K562 (cell line): ENCODE data around the gene ADARB2. TPM values are rescaled to one million over a fixed set of nuclear protein-coding genes. Genes with fewer than 3 reads are reported as not detected.

ENCODE experiments used
- ATAC-seq: fragments of 200-7000 bp; cut with Tn5 transposase; 3 replicates; pipeline ENCODE4 v1.9.1; 2020; ENCODE audit warnings: moderate library complexity
- BruUV-seq: library from RNA; stranded (reverse); fragments of 400-500 nt; replicated peaks from 2 replicates; lab custom pipeline; 2021; lab: Mats Ljungman, UMichigan
- CTCF ChIA-PET: fragments of 300-600 bp; formaldehyde crosslinking; extraction: SDS; loops from one replicate; lab custom pipeline; 2021; ENCODE audit warnings: low intra/inter-chr PET ratio; lab: Yijun Ruan, JAX
- POLR2A ChIA-PET: fragments of 300-600, 350-650 bp; sonication (Branson Sonifier 250); formaldehyde crosslinking; extraction: SDS; loops from one replicate; lab custom pipeline; 2021; ENCODE audit warnings: antibody characterized with exemption, inconsistent platforms; lab: Yijun Ruan, JAX
- DNase-seq, 4 experiments: peaks; one replicate each; pipeline versions ENCODE4 v3.0.0 to v3.0.0-alpha.2; 2011 to 2018; ENCODE audit warnings: low spot score in 3 of 4, mixed read lengths in 3 of 4; ENCODE audit errors: extremely low read depth in 1 of 4
- FAIRE-seq: peaks from 2 replicates; lab custom pipeline; 2011; peaks lifted over from hg19 to GRCh38; lab: Jason Lieb, UNC
- H2AFZ ChIP-seq: 2 replicates; pipeline ENCODE4 v1.6.0; 2011; ENCODE audit warnings: low read depth, low read length, control low read depth, inconsistent platforms
- H3K27ac ChIP-seq: fragments of 200-600 bp; 3 replicates; pipeline ENCODE4 v1.8.0; 2011; ENCODE audit warnings: low read depth, mild to moderate bottlenecking, control low read depth, inconsistent platforms, low read length, moderate library complexity, mixed read lengths; ENCODE audit errors: extremely low read depth
- H3K27me3 ChIP-seq, 2 experiments: fragments of 300-600 bp in 1 of 2; 2 replicates in 1 of 2; 3 replicates in 1 of 2; pipeline versions ENCODE4 v1.6.0 to v1.8.0; 2011; ENCODE audit warnings: inconsistent platforms in 2 of 2, low read length in 2 of 2, mild to moderate bottlenecking in 1 of 2, mixed read lengths in 1 of 2, moderate library complexity in 1 of 2; ENCODE audit not compliant: control insufficient read depth in 2 of 2, insufficient read depth in 2 of 2
- H3K36me3 ChIP-seq: fragments of 300-600 bp; 3 replicates; pipeline ENCODE4 v1.8.0; 2011; ENCODE audit warnings: mild to moderate bottlenecking, low read length, inconsistent platforms; ENCODE audit not compliant: control insufficient read depth, insufficient read depth
- H3K4me1 ChIP-seq, 2 experiments: fragments of 200-600 bp in 1 of 2; replicated peaks in 1 of 2; 2 replicates in 1 of 2; 3 replicates in 1 of 2; pipeline versions ENCODE4 v1.5.1 to v1.8.0; 2011; ENCODE audit warnings: inconsistent platforms in 2 of 2, low read length in 2 of 2, mild to moderate bottlenecking in 1 of 2, mixed read lengths in 1 of 2, moderate library complexity in 1 of 2; ENCODE audit not compliant: control insufficient read depth in 2 of 2, insufficient read depth in 2 of 2
- H3K4me2 ChIP-seq: 2 replicates; pipeline ENCODE4 v1.6.1; 2011; ENCODE audit warnings: low read length, control low read depth, inconsistent platforms, mixed read lengths; ENCODE audit not compliant: insufficient read depth
- H3K4me3 ChIP-seq: fragments of 200-600 bp; sonication (generic), shearing (Covaris generic); 2 replicates; pipeline ENCODE4 v1.5.1; 2016; ENCODE audit warnings: control low read depth, inconsistent platforms
- H3K79me2 ChIP-seq: fragments of 200-600 bp; 3 replicates; pipeline ENCODE4 v1.8.0; 2011; ENCODE audit warnings: low read length, inconsistent platforms; ENCODE audit not compliant: control insufficient read depth, insufficient read depth
- H3K9ac ChIP-seq, 2 experiments: 2 replicates each; pipeline versions ENCODE4 v1.6.0 to v1.6.1; 2011; ENCODE audit warnings: low read depth in 2 of 2, low read length in 2 of 2, control low read depth in 1 of 2, inconsistent platforms in 1 of 2, mild to moderate bottlenecking in 1 of 2, mixed read lengths in 1 of 2; ENCODE audit not compliant: insufficient read depth in 1 of 2
- H3K9me1 ChIP-seq: one replicate; pipeline ENCODE4 v1.6.0; 2011; ENCODE audit warnings: inconsistent platforms, mild to moderate bottlenecking, low read length, moderate library complexity; ENCODE audit not compliant: control insufficient read depth, insufficient read depth
- H3K9me3 ChIP-seq: replicated peaks from 2 replicates; pipeline ENCODE4 v1.5.1; 2011; ENCODE audit warnings: low read depth, low read length, inconsistent platforms; ENCODE audit not compliant: control insufficient read depth, insufficient read depth
- H4K20me1 ChIP-seq: replicated peaks from 2 replicates; pipeline ENCODE4 v1.6.1; 2011; ENCODE audit warnings: low read length, inconsistent platforms, mixed read lengths; ENCODE audit not compliant: control insufficient read depth, insufficient read depth
- CTCF ChIP-seq, 3 experiments: IDR thresholded peaks in 2 of 3; conservative IDR thresholded peaks in 1 of 3; 2 replicates each; pipeline ENCODE4 v1.5.1; 2011 to 2012; ENCODE audit warnings: low read length in 3 of 3, mild to moderate bottlenecking in 3 of 3, control low read depth in 2 of 3, improper control_type of control experiment in 1 of 3, inconsistent platforms in 1 of 3, low read depth in 1 of 3, mixed read lengths in 1 of 3, moderate library complexity in 1 of 3; ENCODE audit not compliant: insufficient read depth in 2 of 3
- HDAC1 ChIP-seq, 2 experiments: fragments of 450-650 bp; IDR thresholded peaks; 2 replicates each; pipeline ENCODE4 v1.6.1; 2016 to 2017; ENCODE audit warnings: inconsistent platforms in 1 of 2, mild to moderate bottlenecking in 1 of 2, moderate library complexity in 1 of 2
- HDAC2 ChIP-seq: fragments of 450-650 bp; IDR thresholded peaks from 2 replicates; pipeline ENCODE4 v1.6.1; 2016; ENCODE audit warnings: mild to moderate bottlenecking
- MAFF ChIP-seq: IDR thresholded peaks from 2 replicates; pipeline ENCODE4 v1.6.1; 2012; ENCODE audit warnings: low read length, improper control_type of control experiment
- SMAD1 ChIP-seq: fragments of 150-350 bp; IDR thresholded peaks from 2 replicates; pipeline ENCODE4 v1.6.1; 2014; ENCODE audit warnings: low read length, low read depth; ENCODE audit not compliant: partially characterized antibody
- ZBTB49 ChIP-seq: sonication (generic); formaldehyde crosslinking; IDR thresholded peaks from 2 replicates; pipeline ENCODE4 v1.8.0; 2022; ENCODE audit warnings: missing genetic modification reagents, mild to moderate bottlenecking, borderline replicate concordance
- ZNF174 ChIP-seq: fragments of 250-450 bp; sonication (Bioruptor Pico); IDR thresholded peaks from 2 replicates; pipeline ENCODE4 v1.4.0; 2020; ENCODE audit warnings: mild to moderate bottlenecking
- ZNF24 ChIP-seq: fragments of 450-650 bp; IDR thresholded peaks from 2 replicates; pipeline ENCODE4 v1.6.1; 2016
- ZNF507 ChIP-seq: conservative IDR thresholded peaks from 2 replicates; pipeline ENCODE4 v1.6.1; 2017; ENCODE audit warnings: missing genetic modification characterization, missing compliant biosample characterization
- ZNF592 ChIP-seq: fragments of 450-650 bp; IDR thresholded peaks from 2 replicates; pipeline ENCODE4 v1.6.1; 2017; ENCODE audit warnings: antibody characterized with exemption, mild to moderate bottlenecking
- ZZZ3 ChIP-seq: fragments of 450-650 bp; IDR thresholded peaks from 2 replicates; pipeline ENCODE4 v1.6.1; 2016; ENCODE audit warnings: antibody characterized with exemption, mild to moderate bottlenecking, moderate library complexity
- WGBS: fragments of 100-300 bp; shearing (Covaris generic); methylation state at CpG from one replicate; pipeline ENCODE4 v1.1.6; 2016; ENCODE audit warnings: low coverage, mixed read lengths; ENCODE audit not compliant: insufficient coverage; ENCODE audit errors: missing lambda C conversion rate; 5-methylcytosine and 5-hydroxymethylcytosine counted together
- in situ Hi-C: fragments of 300-500 bp; cut with MboI; formaldehyde crosslinking; loops from 4 replicates; pipeline ENCODE4 v1.15.0; 2018; ENCODE audit warnings: inconsistent platforms, mixed read lengths
- intact Hi-C: fragments of 100-400 bp; cut with micrococcal nuclease; formaldehyde crosslinking; loops from 2 replicates; pipeline ENCODE4 v1.14.2; 2022
- polyA plus RNA-seq, 8 experiments: library from polyadenylated mRNA; depleted of rRNA in 4 of 8; stranded (reverse) in 5 of 8; unstranded in 3 of 8; fragments of >200 nt; fragmentation: Nextera tagmentation in 2 of 8; fragmentation: Illumina TruSeq in 1 of 8; extraction: Ambion mirVana in 2 of 8; extraction: Trizol in 1 of 8; gene quantifications; 2 replicates each; pipeline versions ENCODE4 v1.2.1 to v1.2.3, GENCODE V29; 2011 to 2014; ENCODE audit warnings: inconsistent platforms in 1 of 8, missing spikeins in 1 of 8
- total RNA-seq, 7 experiments: library from RNA; depleted of rRNA in 6 of 7; stranded (reverse); fragments of >200 nt in 6 of 7; fragmentation: Illumina TruSeq in 2 of 7; extraction: Trizol in 2 of 7; gene quantifications; 2 replicates each; pipeline versions ENCODE4 v1.2.1 to v1.2.3, GENCODE V29; 2011 to 2021; ENCODE audit warnings: low replicate concordance in 1 of 7
- TF ChIP-seq, protein P1 (sequence below): fragments of 250-450 bp; sonication (Bioruptor Pico); IDR thresholded peaks from 2 replicates; pipeline ENCODE4 v1.6.1; 2021; ENCODE audit warnings: mild to moderate bottlenecking
- TF ChIP-seq, protein P2 (sequence below), 2 experiments: fragments of 450-650 bp; conservative IDR thresholded peaks; 2 replicates each; pipeline ENCODE4 v1.6.1; 2017; ENCODE audit warnings: mild to moderate bottlenecking in 2 of 2, moderate library complexity in 2 of 2

ADARB2 gene
- total and polyA plus RNA-seq, 9 of the 15 experiments (the other 6 are each of a cell fraction or from before 2014, with no cell fraction given): not detected

DNA sequence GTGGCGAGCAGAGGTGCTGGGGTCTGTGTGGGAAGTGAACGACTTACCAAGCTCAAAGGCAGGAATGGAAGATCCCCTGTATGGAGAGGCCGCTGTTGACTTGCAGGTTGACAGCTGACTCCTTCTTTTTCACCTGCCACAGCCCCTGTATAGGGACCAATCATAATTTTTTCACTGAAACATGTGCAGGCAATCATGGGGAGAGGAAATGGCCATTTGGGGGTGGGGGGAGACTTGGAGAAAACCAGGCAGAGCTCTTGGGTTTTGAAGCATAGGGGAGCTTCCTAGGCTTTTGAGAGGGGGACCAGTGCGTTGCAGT, 579.8 kb downstream of the ADARB2 start:
- no peaks in the 10 kb centered on the region for H4K20me1 ChIP-seq
- no peak for TF ChIP-seq ZNF507 (tag)
- TF ChIP-seq ZNF24: no peak
- no peak for TF ChIP-seq SMAD1
- TF ChIP-seq, protein P1, sequence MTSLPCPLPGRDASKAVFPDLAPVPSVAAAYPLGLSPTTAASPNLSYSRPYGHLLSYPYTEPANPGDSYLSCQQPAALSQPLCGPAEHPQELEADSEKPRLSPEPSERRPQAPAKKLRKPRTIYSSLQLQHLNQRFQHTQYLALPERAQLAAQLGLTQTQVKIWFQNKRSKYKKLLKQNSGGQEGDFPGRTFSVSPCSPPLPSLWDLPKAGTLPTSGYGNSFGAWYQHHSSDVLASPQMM: no peak
- TF ChIP-seq ZZZ3: no peak
- TF ChIP-seq ZBTB49 (CRISPR knock-in tag): no peak
- no peak for TF ChIP-seq CTCF (IDR thresholded peaks at IDR 0.05 in 2 of 3, conservative IDR thresholded peaks at IDR 0.05 in 1 of 3; ENCODE audit: insufficient read depth in 2 of 3, low read depth in 1 of 3, low read length in 3 of 3)
- no peak for TF ChIP-seq HDAC1 (IDR thresholded peaks at IDR 0.05)
- no peak for TF ChIP-seq ZNF174
- no peak for TF ChIP-seq MAFF
- TF ChIP-seq, protein P2, sequence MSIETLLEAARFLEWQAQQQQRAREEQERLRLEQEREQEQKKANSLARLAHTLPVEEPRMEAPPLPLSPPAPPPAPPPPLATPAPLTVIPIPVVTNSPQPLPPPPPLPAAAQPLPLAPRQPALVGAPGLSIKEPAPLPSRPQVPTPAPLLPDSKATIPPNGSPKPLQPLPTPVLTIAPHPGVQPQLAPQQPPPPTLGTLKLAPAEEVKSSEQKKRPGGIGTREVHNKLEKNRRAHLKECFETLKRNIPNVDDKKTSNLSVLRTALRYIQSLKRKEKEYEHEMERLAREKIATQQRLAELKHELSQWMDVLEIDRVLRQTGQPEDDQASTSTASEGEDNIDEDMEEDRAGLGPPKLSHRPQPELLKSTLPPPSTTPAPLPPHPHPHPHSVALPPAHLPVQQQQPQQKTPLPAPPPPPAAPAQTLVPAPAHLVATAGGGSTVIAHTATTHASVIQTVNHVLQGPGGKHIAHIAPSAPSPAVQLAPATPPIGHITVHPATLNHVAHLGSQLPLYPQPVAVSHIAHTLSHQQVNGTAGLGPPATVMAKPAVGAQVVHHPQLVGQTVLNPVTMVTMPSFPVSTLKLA (conservative IDR thresholded peaks at IDR 0.05): no peak
- no peak for TF ChIP-seq ZNF592
- TF ChIP-seq HDAC2: no peak
- no TSS peak for BruUV-seq
- no peak overlapping the region for H2AFZ ChIP-seq
- H3K4me2 ChIP-seq: no peak overlapping the region
- POLR2A ChIA-PET: interaction anchor here (0.6 kb wide), 1 partner anchor 16 kb away, joined by 3 read pairs; no protein-coding TSS in a partner anchor
- in situ Hi-C loops: no loop called here
- ATAC-seq (no peak), DNase-seq (no peak), FAIRE-seq (no peak)
- CTCF ChIA-PET: no interaction called here
- H3K79me2 ChIP-seq: peaks cover 29% of the 10 kb centered on the region
- peaks cover 31% of the 10 kb centered on the region; the same call in 2 of the 3 replicates for H3K36me3 ChIP-seq
- peaks cover 2 to 30% of the 10 kb centered on the region in 2 experiments; a peak in 2 of 5 replicates for H3K27me3 ChIP-seq
- H3K9ac ChIP-seq: no peak overlapping the region
- intact Hi-C loops: no loop called here
- no peaks in the 10 kb centered on the region for H3K9me1 ChIP-seq
- WGBS: 44% methylated on average over 4 of the region's 4 CpGs
- no peak overlapping the region for H3K4me3 ChIP-seq
- 0 out of 2 replicates have a peak, but pooled peaks cover 1% of the 10 kb centered on the region for H3K9me3 ChIP-seq
- H3K27ac ChIP-seq: no peak overlapping the region
- peaks cover 7 to 30% of the 10 kb centered on the region in 2 experiments; a peak in 4 of 5 replicates for H3K4me1 ChIP-seq
